HEK293T (cell line): ENCODE data around the gene PRDM16.

Experiments
- CTCF ChIA-PET: fragments of 350-600 bp; formaldehyde crosslinking; extraction: SDS; loops from one replicate; lab custom pipeline; 2021; ENCODE audit warnings: antibody characterized with exemption, inconsistent platforms; lab: Yijun Ruan, JAX
- POLR2A ChIA-PET: fragments of 350-600 bp; formaldehyde crosslinking; extraction: SDS; loops from one replicate; lab custom pipeline; 2020; ENCODE audit warnings: antibody characterized with exemption, inconsistent platforms; lab: Yijun Ruan, JAX
- DNase-seq: peaks from one replicate; pipeline ENCODE4 v3.0.0; 2012; ENCODE audit warnings: mixed read lengths; ENCODE audit errors: extremely low spot score
- ARNT ChIP-seq: fragments of 450-650 bp; IDR thresholded peaks from 2 replicates; pipeline ENCODE4 v1.6.1; 2017; ENCODE audit warnings: mild to moderate bottlenecking
- BHLHE40 ChIP-seq: fragments of 450-650 bp; IDR thresholded peaks from 2 replicates; pipeline ENCODE4 v1.6.1; 2016; ENCODE audit warnings: mild to moderate bottlenecking, moderate library complexity, borderline replicate concordance
- CTBP1 ChIP-seq: fragments of 450-650 bp; IDR thresholded peaks from 2 replicates; pipeline ENCODE4 v1.6.1; 2016; ENCODE audit warnings: borderline replicate concordance
- ELF4 ChIP-seq: fragments of 450-650 bp; IDR thresholded peaks from 2 replicates; pipeline ENCODE4 v1.6.1; 2017; ENCODE audit warnings: antibody characterized with exemption
- FOXA1 ChIP-seq: fragments of 450-650 bp; IDR thresholded peaks from 2 replicates; pipeline ENCODE4 v1.6.1; 2016; ENCODE audit warnings: mild to moderate bottlenecking
- FOXK2 ChIP-seq: fragments of 450-650 bp; IDR thresholded peaks from 2 replicates; pipeline ENCODE4 v1.6.1; 2016; ENCODE audit warnings: mild to moderate bottlenecking
- FOXM1 ChIP-seq: fragments of 450-650 bp; IDR thresholded peaks from 2 replicates; pipeline ENCODE4 v1.6.1; 2017; ENCODE audit warnings: mild to moderate bottlenecking, borderline replicate concordance
- HDGF ChIP-seq: fragments of 450-650 bp; IDR thresholded peaks from 2 replicates; pipeline ENCODE4 v1.6.1; 2017; ENCODE audit warnings: antibody characterized with exemption, borderline replicate concordance
- L3MBTL2 ChIP-seq: fragments of 450-650 bp; conservative IDR thresholded peaks from 2 replicates; pipeline ENCODE4 v1.6.1; 2016; ENCODE audit warnings: mild to moderate bottlenecking
- LEF1 ChIP-seq: fragments of 450-650 bp; IDR thresholded peaks from 2 replicates; pipeline ENCODE4 v1.6.1; 2017; ENCODE audit warnings: mild to moderate bottlenecking, borderline replicate concordance
- NFRKB ChIP-seq: fragments of 450-650 bp; IDR thresholded peaks from 2 replicates; pipeline ENCODE4 v1.6.1; 2016; ENCODE audit warnings: mild to moderate bottlenecking, moderate library complexity
- SP1 ChIP-seq: fragments of 450-650 bp; IDR thresholded peaks from 2 replicates; pipeline ENCODE4 v1.6.1; 2017
- SUZ12 ChIP-seq: fragments of 450-650 bp; IDR thresholded peaks from 2 replicates; pipeline ENCODE4 v1.6.1; 2016; ENCODE audit warnings: mild to moderate bottlenecking
- TARDBP ChIP-seq: fragments of 450-650 bp; IDR thresholded peaks from 2 replicates; pipeline ENCODE4 v1.6.1; 2016
- ZNF384 ChIP-seq: fragments of 450-650 bp; IDR thresholded peaks from 2 replicates; pipeline ENCODE4 v1.6.1; 2016
- TF ChIP-seq, protein P1 (sequence below): fragments of 450-650 bp; IDR thresholded peaks from 2 replicates; pipeline ENCODE4 v1.6.1; 2016

Gene PRDM16

DNA sequence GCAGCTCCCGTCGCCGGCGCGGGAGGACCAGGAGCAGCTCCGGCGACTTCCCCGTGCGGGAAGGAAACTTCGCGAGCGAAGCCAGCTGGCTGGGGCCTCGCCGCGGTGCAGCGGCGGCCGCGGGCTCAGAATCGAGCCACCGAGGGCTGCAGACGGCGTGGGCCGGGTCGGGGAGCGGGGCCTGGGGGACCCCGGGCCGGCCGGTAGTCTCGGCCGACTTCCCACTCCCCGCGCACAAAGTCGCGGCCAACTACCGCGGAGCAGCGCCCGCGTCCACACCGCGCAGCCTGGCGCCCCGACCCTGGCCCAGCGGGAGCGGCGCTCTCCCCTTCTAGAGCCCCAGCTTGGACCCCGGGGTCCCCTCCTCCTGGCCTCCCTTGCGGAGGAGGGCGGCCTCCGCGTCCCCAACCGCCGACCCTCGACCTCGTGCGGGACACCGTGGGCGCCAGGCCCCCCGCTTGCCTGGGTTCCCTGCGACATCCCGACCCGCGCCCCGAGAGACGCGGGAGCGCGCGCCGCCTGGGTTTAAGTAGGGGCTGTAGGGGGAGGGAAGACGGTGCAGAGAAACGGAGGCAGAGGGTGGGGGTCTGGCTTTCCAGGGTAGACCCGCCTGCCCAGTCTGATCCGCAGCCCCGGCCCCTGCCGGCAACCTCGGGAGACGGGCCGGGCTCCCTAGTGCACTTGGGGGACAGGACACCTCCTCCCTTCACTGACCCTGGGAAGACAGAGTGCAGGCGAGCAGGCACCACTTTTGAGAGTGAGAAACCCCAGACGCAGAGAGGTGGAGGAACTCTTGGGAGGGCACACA is 4.7 kb downstream of the PRDM16 start:
- ChIA-PET POLR2A (no interaction called here), CTCF (no interaction called here)
- DNase-seq, result no peak
- TF ChIP-seq SP1, result no peak
- no peak for TF ChIP-seq NFRKB
- TF ChIP-seq FOXA1, result no peak
- no peak for TF ChIP-seq SUZ12
- TF ChIP-seq FOXM1, result no peak

DNA sequence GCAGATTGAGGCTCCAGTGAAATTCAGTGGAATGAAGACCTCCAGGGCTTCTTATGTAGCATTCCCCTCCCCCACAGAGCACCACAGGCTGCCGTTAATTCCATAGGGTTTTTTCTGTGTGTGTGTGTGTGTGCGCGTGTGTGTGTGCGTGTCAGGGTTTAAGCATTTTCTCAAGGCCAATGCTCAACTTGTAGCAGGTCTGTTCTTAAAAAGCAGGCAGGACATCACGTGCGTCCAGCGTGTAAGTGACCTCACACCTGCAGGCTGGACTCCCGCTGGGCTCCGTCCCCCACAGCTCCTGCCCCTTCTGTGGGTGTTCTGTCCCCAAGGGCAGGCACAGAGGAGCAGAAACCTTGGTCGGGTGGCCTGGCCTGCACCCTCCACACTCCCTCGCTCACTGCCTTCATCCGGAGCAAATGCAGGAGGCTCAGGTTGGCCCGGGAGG is 5.3 kb downstream of the PRDM16 start:
- ChIA-PET POLR2A (no interaction called here), CTCF (no interaction called here)

DNA sequence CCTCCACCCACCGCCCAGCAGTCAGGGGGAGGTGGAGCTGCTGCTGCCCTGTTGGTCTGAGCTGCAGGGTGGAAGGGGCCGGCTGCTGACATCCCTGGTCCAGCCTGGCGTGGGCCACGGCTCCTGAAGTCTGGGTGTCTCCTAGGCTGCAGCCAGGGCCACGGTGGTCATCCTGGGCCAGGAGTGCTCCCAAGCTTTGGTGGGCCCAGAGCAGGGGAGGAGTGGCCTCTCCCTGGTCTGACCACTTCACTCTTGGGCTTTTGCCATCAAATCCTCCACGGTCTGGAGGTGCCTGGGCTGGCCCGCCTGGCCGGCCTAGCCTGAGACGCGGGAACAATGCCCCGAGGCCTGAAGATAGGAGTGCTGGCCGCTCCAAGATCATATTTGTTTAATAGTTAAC is 5.8 kb downstream of the PRDM16 start:
- DNase-seq, result no peak
- TF ChIP-seq BHLHE40 (no peak), TARDBP (no peak), NFRKB (no peak), FOXM1 (no peak), ARNT (no peak), LEF1 (no peak), SUZ12 (no peak), FOXK2 (no peak), ELF4 (no peak), FOXA1 (no peak), CTBP1 (no peak), L3MBTL2 (no peak), SP1 (no peak), ZNF384 (no peak), HDGF (no peak)
- TF ChIP-seq, protein P1, sequence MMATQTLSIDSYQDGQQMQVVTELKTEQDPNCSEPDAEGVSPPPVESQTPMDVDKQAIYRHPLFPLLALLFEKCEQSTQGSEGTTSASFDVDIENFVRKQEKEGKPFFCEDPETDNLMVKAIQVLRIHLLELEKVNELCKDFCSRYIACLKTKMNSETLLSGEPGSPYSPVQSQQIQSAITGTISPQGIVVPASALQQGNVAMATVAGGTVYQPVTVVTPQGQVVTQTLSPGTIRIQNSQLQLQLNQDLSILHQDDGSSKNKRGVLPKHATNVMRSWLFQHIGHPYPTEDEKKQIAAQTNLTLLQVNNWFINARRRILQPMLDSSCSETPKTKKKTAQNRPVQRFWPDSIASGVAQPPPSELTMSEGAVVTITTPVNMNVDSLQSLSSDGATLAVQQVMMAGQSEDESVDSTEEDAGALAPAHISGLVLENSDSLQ, result no peak
- ChIA-PET CTCF (no interaction called here), POLR2A (no interaction called here)

More for the DNA sequence above, 5.3 kb downstream of the PRDM16 start:
- TF ChIP-seq FOXA1 (no peak), TARDBP (no peak), L3MBTL2 (no peak)
- DNase-seq, result no peak

DNA sequence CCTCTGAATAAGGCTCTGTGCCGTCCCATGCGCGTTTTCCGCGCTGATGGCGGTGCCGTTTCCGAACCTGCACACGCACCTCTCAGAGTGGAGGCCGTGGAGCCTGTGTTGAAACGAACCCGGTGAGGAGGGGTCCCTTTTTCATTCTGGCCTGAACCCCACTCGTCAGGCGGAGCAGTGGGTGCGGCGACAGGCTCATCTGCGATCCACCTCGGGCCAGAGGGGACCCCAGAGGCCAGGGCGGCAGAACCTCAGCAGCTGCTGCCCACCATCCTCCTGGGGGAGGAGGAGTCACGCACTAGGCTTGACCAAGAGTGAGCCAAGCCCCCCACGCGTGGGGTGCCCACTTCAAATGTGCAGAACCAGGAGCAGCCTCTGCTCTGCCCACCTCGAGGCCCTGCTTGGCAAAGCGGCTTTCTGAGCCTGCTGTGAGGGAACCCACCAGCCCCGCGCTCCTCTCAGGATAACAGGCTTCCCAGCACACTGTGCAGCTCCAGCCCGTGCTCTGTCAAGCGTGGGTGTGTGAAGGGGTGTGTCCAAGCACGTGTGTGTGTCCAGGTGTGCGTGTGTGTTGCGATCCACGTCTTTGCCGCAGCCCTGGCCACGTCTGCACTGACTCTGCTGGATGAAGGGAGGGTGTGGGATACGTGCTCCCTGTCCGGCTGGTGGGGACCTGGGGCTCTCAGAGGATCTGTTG is 6.8 kb downstream of the PRDM16 start:
- no peak for DNase-seq
- POLR2A ChIA-PET, result no interaction called here
- CTCF ChIA-PET, result no interaction called here
- TF ChIP-seq FOXM1 (no peak), FOXK2 (no peak), ELF4 (no peak), FOXA1 (no peak), LEF1 (no peak)

DNA sequence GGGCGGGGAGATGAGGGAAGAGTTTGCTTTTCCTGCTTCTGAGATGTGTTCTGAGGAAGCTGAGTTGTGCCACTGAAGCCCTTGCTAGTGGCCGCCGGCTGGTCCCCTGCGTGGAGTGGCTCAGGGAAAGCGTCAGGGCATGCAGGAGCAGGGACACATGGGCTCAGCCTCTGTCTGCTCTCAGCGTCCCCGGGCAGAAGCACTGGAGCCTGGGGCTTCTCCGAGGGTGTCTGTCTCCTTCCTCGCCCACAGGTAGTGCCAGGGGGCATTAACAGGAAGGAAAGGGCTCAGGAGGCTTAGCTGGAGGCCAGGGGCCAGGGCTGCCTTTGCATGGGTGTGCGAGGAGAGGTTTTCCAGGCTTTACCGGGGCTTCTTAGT is 7.3 kb downstream of the PRDM16 start:
- no peak for DNase-seq
- POLR2A ChIA-PET, result no interaction called here
- TF ChIP-seq ARNT (no peak), ZNF384 (no peak), ELF4 (no peak), CTBP1 (no peak), L3MBTL2 (no peak), BHLHE40 (no peak), LEF1 (no peak), FOXA1 (no peak), NFRKB (no peak), FOXM1 (no peak), SUZ12 (no peak), HDGF (no peak), FOXK2 (no peak), SP1 (no peak), TARDBP (no peak)
- TF ChIP-seq, protein P1, result no peak
- CTCF ChIA-PET, result no interaction called here

DNA sequence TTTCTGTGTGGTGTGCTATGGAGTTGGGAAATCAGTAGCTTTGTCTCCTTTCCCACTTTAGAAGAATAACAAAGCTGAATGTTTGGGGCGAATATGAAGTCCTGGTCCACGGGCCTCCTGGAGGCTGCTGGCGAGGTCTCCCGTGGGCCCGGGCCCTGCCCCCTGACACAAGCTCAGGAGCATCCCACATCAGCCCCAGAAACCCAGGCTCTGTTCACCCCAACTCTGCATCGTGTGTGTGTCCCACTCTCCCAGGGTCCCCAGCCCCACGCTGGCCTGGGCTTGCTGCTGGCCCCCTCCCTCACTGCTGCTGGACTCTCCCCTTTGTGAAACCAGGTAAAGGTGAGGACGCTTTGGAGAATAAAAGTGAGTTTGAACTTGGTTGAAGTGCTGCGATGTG is 8.1 kb downstream of the PRDM16 start:
- DNase-seq, result no peak
- TF ChIP-seq NFRKB (no peak), ZNF384 (no peak), TARDBP (no peak), FOXA1 (no peak), HDGF (no peak), FOXM1 (no peak), ARNT (no peak), SUZ12 (no peak)
- POLR2A ChIA-PET, result no interaction called here
- CTCF ChIA-PET, result no interaction called here

DNA sequence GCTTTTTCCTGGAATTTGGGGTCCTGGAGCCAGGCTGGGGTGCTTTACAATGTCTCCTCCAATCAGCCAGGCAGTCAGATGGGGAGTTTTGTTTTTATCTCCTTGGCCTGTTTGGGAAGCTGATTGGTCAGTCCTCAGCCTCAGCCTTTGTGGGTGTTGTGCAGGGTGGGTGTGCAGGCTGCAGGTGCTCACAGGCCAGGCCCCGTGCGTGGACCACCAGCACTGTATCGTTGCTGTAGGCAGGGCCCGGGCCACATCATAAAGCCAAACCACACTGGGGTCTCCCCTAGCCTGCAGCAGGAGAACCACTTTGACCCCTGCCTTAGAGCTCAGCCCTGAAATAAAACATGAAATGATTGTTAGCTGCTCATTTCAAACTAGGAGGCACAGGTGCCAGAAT is 8.6 kb downstream of the PRDM16 start:
- ChIA-PET CTCF (interaction anchor here (0.6 kb wide), 1 partner anchor 53 kb away, joined by 3 read pairs; no protein-coding TSS in a partner anchor), POLR2A (no interaction called here)
- no peak for TF ChIP-seq SP1
- TF ChIP-seq TARDBP, result no peak
- no peak for TF ChIP-seq NFRKB
- TF ChIP-seq ELF4, result no peak
- TF ChIP-seq ARNT, result no peak
- no peak for TF ChIP-seq HDGF
- TF ChIP-seq LEF1, result no peak
- TF ChIP-seq, protein P1, result no peak
- no peak for TF ChIP-seq FOXA1
- no peak for TF ChIP-seq CTBP1
- TF ChIP-seq BHLHE40, result no peak
- no peak for TF ChIP-seq SUZ12
- TF ChIP-seq ZNF384, result no peak
- TF ChIP-seq FOXM1, result no peak
- no peak for TF ChIP-seq FOXK2
- no peak for TF ChIP-seq L3MBTL2
- no peak for DNase-seq
